HepG2 (cell line): ENCODE data around the gene PDP2. TPM values are rescaled to one million over a fixed set of nuclear protein-coding genes. Genes with fewer than 3 reads are reported as not detected.

Source experiments
- ATAC-seq: fragments of 200-7000 bp; cut with Tn5 transposase; 3 replicates; pipeline ENCODE4 v1.9.1; 2020; ENCODE audit warnings: mild to moderate bottlenecking, moderate library complexity
- BruUV-seq: library from RNA; stranded (reverse); fragments of 400-500 nt; replicated peaks from 2 replicates; lab custom pipeline; 2021; lab: Mats Ljungman, UMichigan
- CTCF ChIA-PET: fragments of 300-600 bp; formaldehyde crosslinking; extraction: SDS; loops from one replicate; lab custom pipeline; 2021; ENCODE audit warnings: low total read pairs, inconsistent platforms, low intra/inter-chr PET ratio; lab: Yijun Ruan, JAX
- POLR2A ChIA-PET: fragments of 350-600 bp; sonication (Branson Sonifier 250); formaldehyde crosslinking; loops from one replicate; lab custom pipeline; 2020; ENCODE audit warnings: antibody characterized with exemption, inconsistent platforms; lab: Yijun Ruan, JAX
- DNase-seq: peaks from one replicate; pipeline ENCODE4 v3.0.0-alpha.2; 2015; ENCODE audit warnings: low spot score
- FAIRE-seq: peaks from 3 replicates; lab custom pipeline; 2011; peaks lifted over from hg19 to GRCh38; lab: Jason Lieb, UNC
- H2AFZ ChIP-seq: one replicate; pipeline ENCODE4 v1.6.1; 2011; ENCODE audit warnings: low read length, inconsistent platforms
- H3K27ac ChIP-seq: fragments of 300-600 bp; 3 replicates; pipeline ENCODE4 v1.8.0; 2011; ENCODE audit warnings: mixed run types, mild to moderate bottlenecking, mixed read lengths, low read length, inconsistent platforms; ENCODE audit not compliant: insufficient read depth; ENCODE audit errors: extremely low read length
- H3K27me3 ChIP-seq, 2 experiments: fragments of 200-600 bp in 1 of 2; 2 replicates in 1 of 2; 3 replicates in 1 of 2; pipeline versions ENCODE4 v1.6.0 to v1.8.0; 2011; ENCODE audit warnings: low read length in 2 of 2, mild to moderate bottlenecking in 2 of 2, moderate library complexity in 2 of 2, inconsistent platforms in 1 of 2; ENCODE audit not compliant: insufficient read depth in 2 of 2, control insufficient read depth in 1 of 2
- H3K36me3 ChIP-seq, 2 experiments: fragments of 200-600 bp in 1 of 2; replicated peaks in 1 of 2; 2 replicates in 1 of 2; 3 replicates in 1 of 2; pipeline versions ENCODE4 v1.5.1 to v1.8.0; 2011; ENCODE audit warnings: low read length in 2 of 2, inconsistent platforms in 1 of 2; ENCODE audit not compliant: insufficient read depth in 2 of 2, control insufficient read depth in 1 of 2
- H3K4me1 ChIP-seq: 2 replicates; pipeline ENCODE4 v1.5.1; 2012; ENCODE audit warnings: low read length, inconsistent platforms; ENCODE audit not compliant: insufficient read depth
- H3K4me2 ChIP-seq: 2 replicates; pipeline ENCODE4 v1.6.0; 2011; ENCODE audit warnings: low read depth, low read length, inconsistent platforms
- H3K4me3 ChIP-seq, 3 experiments: fragments of 200-600 bp in 1 of 3; sonication (generic), shearing (Covaris generic) in 1 of 3; replicated peaks in 1 of 3; 2 replicates each; pipeline ENCODE4 v1.5.1; 2011 to 2016; ENCODE audit warnings: low read length in 3 of 3, inconsistent platforms in 2 of 3, low read depth in 2 of 3, mild to moderate bottlenecking in 2 of 3, control low read depth in 1 of 3, mixed read lengths in 1 of 3; ENCODE audit not compliant: insufficient read depth in 1 of 3
- H3K79me2 ChIP-seq: one replicate; pipeline ENCODE4 v1.6.1; 2011; ENCODE audit warnings: low read length, inconsistent platforms; ENCODE audit not compliant: insufficient read depth
- H3K9ac ChIP-seq: 2 replicates; pipeline ENCODE4 v1.6.0; 2011; ENCODE audit warnings: mild to moderate bottlenecking, low read depth, low read length, inconsistent platforms; ENCODE audit not compliant: insufficient read depth
- H3K9me3 ChIP-seq: 2 replicates; pipeline ENCODE4 v1.5.1; 2012; ENCODE audit warnings: mild to moderate bottlenecking, low read length
- H4K20me1 ChIP-seq: 2 replicates; pipeline ENCODE4 v1.6.0; 2011; ENCODE audit warnings: inconsistent platforms, mild to moderate bottlenecking, low read length, moderate library complexity; ENCODE audit not compliant: insufficient read depth
- AGO2 ChIP-seq: fragments of 200-400 bp; formaldehyde crosslinking; optimal IDR thresholded peaks from 2 replicates; pipeline ENCODE3; 2017; ENCODE audit warnings: mild to moderate bottlenecking, low read depth, low read length, moderate library complexity
- GPN1 ChIP-seq: sonication (generic); formaldehyde crosslinking; IDR thresholded peaks from 2 replicates; pipeline ENCODE4 v1.5.1; 2020; ENCODE audit warnings: missing genetic modification reagents, borderline replicate concordance
- GTF2F1 ChIP-seq: fragments of 150-350 bp; IDR thresholded peaks from 2 replicates; pipeline ENCODE4 v1.6.1; 2014; ENCODE audit warnings: low read length
- IKZF4 ChIP-seq: sonication (generic); formaldehyde crosslinking; IDR thresholded peaks from 2 replicates; pipeline ENCODE4 v1.5.1; 2020; ENCODE audit warnings: borderline replicate concordance, mild to moderate bottlenecking, low read depth, missing genetic modification reagents; ENCODE audit errors: not compliant biosample characterization
- NR2F1 ChIP-seq, 2 experiments: fragments of 450-650 bp in 1 of 2; formaldehyde crosslinking in 1 of 2; IDR thresholded peaks; 2 replicates each; pipeline versions ENCODE4 v1.5.0 to v1.6.1; 2016 to 2020; ENCODE audit warnings: mild to moderate bottlenecking in 1 of 2, missing compliant biosample characterization in 1 of 2, missing genetic modification reagents in 1 of 2, moderate library complexity in 1 of 2
- RBFOX2 ChIP-seq: fragments of 200-400 bp; formaldehyde crosslinking; IDR thresholded peaks from 2 replicates; pipeline ENCODE4 v1.6.1; 2017; ENCODE audit warnings: low read depth, mild to moderate bottlenecking, low read length
- ZBTB3 ChIP-seq: sonication (generic); formaldehyde crosslinking; IDR thresholded peaks from 2 replicates; pipeline ENCODE4 v1.4.0; 2020; ENCODE audit warnings: low read depth, mild to moderate bottlenecking, moderate library complexity, missing genetic modification reagents, borderline replicate concordance
- ZBTB49 ChIP-seq: sonication (generic); formaldehyde crosslinking; IDR thresholded peaks from 2 replicates; pipeline ENCODE4 v1.4.0; 2020; ENCODE audit warnings: missing genetic modification reagents, borderline replicate concordance
- ZNF3 ChIP-seq: IDR thresholded peaks from 2 replicates; pipeline ENCODE4 v1.7.0; 2017; ENCODE audit warnings: inconsistent platforms
- ZNF33B ChIP-seq: sonication (generic); formaldehyde crosslinking; IDR thresholded peaks from 2 replicates; pipeline ENCODE4 v1.5.1; 2020; ENCODE audit warnings: mild to moderate bottlenecking, missing genetic modification reagents
- ZNF574 ChIP-seq: sonication (generic); formaldehyde crosslinking; IDR thresholded peaks from 2 replicates; pipeline ENCODE4 v1.4.0; 2020; ENCODE audit warnings: missing genetic modification reagents
- WGBS: methylation state at CpG from one replicate; pipeline ENCODE4 v1.1.6; 2017; ENCODE audit warnings: low lambda C conversion rate; 5-methylcytosine and 5-hydroxymethylcytosine counted together
- in situ Hi-C: cut with HindIII; loops from 2 replicates; pipeline ENCODE4 v1.10.0; 2017; ENCODE audit warnings: low pct_unique_long_range_greater_than_20kb; ENCODE audit not compliant: extremely low pct_ligation_motif_present
- intact Hi-C: fragments of 100-400 bp; cut with micrococcal nuclease; formaldehyde crosslinking; loops from one replicate; pipeline ENCODE4 v1.10.0; 2022; ENCODE audit not compliant: unreplicated experiment
- polyA plus RNA-seq, 8 experiments: library from polyadenylated mRNA; depleted of rRNA in 3 of 8; stranded (reverse) in 7 of 8; unstranded in 1 of 8; fragments of >200 nt; fragmentation: Illumina TruSeq in 4 of 8; extraction: Trizol in 4 of 8; gene quantifications; 2 replicates each; pipeline versions ENCODE4 v1.2.1 to v1.2.3, GENCODE V29; 2011 to 2016; ENCODE audit warnings: low read depth in 4 of 8, missing spikeins in 1 of 8, mixed read lengths in 1 of 8; ENCODE audit not compliant: insufficient read depth in 1 of 8
- total RNA-seq, 5 experiments: library from RNA; depleted of rRNA; stranded (reverse); fragments of >200 nt; fragmentation: Illumina TruSeq; extraction: Trizol; gene quantifications; 2 replicates each; pipeline ENCODE4 v1.2.3, GENCODE V29; 2016; ENCODE audit warnings: low read depth in 1 of 5

The PDP2 gene
- total and polyA plus RNA-seq, 2 of the 13 experiments (the other 11 are each of a cell fraction or from before 2014, with no cell fraction given) = 12.8 to 15.8 TPM

- Histone ChIP-seq H3K4me3 (no peak overlapping the region), H3K36me3 (peaks cover 32 to 60% of the 10 kb centered on the region in 2 experiments), H2AFZ (no peak overlapping the region), H3K4me1 (peaks cover 31% of the 10 kb centered on the region), H3K79me2 (peaks cover 16% of the 10 kb centered on the region), H3K9me3 (no peaks in the 10 kb centered on the region), H4K20me1 (no peaks in the 10 kb centered on the region; the same call in 1 of the 2 replicates), H3K27me3 (no peaks in the 10 kb centered on the region), H3K4me2 (no peak overlapping the region), H3K27ac (no peak overlapping the region), H3K9ac (no peak overlapping the region)
- BruUV-seq = no TSS peak
- TF ChIP-seq ZNF3 (CRISPR knock-in tag) (no peak), ZNF33B (no peak), NR2F1 (CRISPR knock-in tag; IDR thresholded peaks at IDR 0.05) (no peak), GPN1 (CRISPR knock-in tag) (no peak), RBFOX2 (peak; percentile 52; the same call in 1 of the 2 replicates), ZBTB3 (CRISPR knock-in tag) (no peak), ZNF574 (CRISPR knock-in tag) (0 out of 2 replicates have a peak, but pooled peaks have one; percentile 14), ZBTB49 (no peak), GTF2F1 (no peak), IKZF4 (no peak), AGO2 (peak; percentile 70)
- no peak for ATAC-seq
- POLR2A ChIA-PET = no interaction called here
- WGBS = 98% methylated on average over 7 of the region's 16 CpGs
- CTCF ChIA-PET = no interaction called here
- in situ Hi-C loops = no loop called here
- intact Hi-C loops = no loop called here
- DNase-seq = no peak
- no peak for FAIRE-seq
Measured at GRCh38 chr16:66940236-66940635, 59.9 kb downstream of the PDP2 start.

Other genes with a start within 250 kb of the PDP2 start
- gene CMTM4, start 183.8 kb upstream of the PDP2 start, total RNA-seq (2016; rRNA removed; fragmentation: Illumina TruSeq; extraction: Trizol) = 32.0 and 44.1 TPM in 2 replicates
- 36.3 and 41.3 TPM in 2 replicates for gene CMTM4, start 183.8 kb upstream of the PDP2 start, polyA plus RNA-seq (2011; rRNA removed)
- 107 and 135 TPM in 2 replicates for gene DYNC1LI2, start 128.9 kb upstream of the PDP2 start, total RNA-seq (2016; rRNA removed; fragmentation: Illumina TruSeq; extraction: Trizol)
- 65.5 and 67.7 TPM in 2 replicates for gene DYNC1LI2, start 128.9 kb upstream of the PDP2 start, polyA plus RNA-seq (2011; rRNA removed)
- gene TERB1, start 78.9 kb upstream of the PDP2 start, total RNA-seq (2016; rRNA removed; fragmentation: Illumina TruSeq; extraction: Trizol) = not detected in 2 replicates
- gene TERB1, start 78.9 kb upstream of the PDP2 start, polyA plus RNA-seq (2011; rRNA removed) = not detected in 2 replicates
- 206 and 279 TPM in 2 replicates for gene NAE1, start 49.5 kb upstream of the PDP2 start, total RNA-seq (2016; rRNA removed; fragmentation: Illumina TruSeq; extraction: Trizol)
- gene NAE1, start 49.5 kb upstream of the PDP2 start, polyA plus RNA-seq (2011; rRNA removed) = 68.2 and 95.7 TPM in 2 replicates
- not detected in 2 replicates for gene CA7, start 36.1 kb upstream of the PDP2 start, total RNA-seq (2016; rRNA removed; fragmentation: Illumina TruSeq; extraction: Trizol)
- gene CA7, start 36.1 kb upstream of the PDP2 start, polyA plus RNA-seq (2011; rRNA removed) = not detected in 2 replicates
- gene CDH16, start 38.4 kb downstream of the PDP2 start, total RNA-seq (2016; rRNA removed; fragmentation: Illumina TruSeq; extraction: Trizol) = 3.2 and 3.9 TPM in 2 replicates
- 2.7 and 5.3 TPM in 2 replicates for gene CDH16, start 38.4 kb downstream of the PDP2 start, polyA plus RNA-seq (2011; rRNA removed)
- 0.80 and 1.0 TPM in 2 replicates for gene RRAD, start 45.0 kb downstream of the PDP2 start, total RNA-seq (2016; rRNA removed; fragmentation: Illumina TruSeq; extraction: Trizol)
- gene RRAD, start 45.0 kb downstream of the PDP2 start, polyA plus RNA-seq (2011; rRNA removed) = 1.1 TPM in 2 replicates
- 157 and 174 TPM in 2 replicates for gene CIAO2B, start 53.9 kb downstream of the PDP2 start, total RNA-seq (2016; rRNA removed; fragmentation: Illumina TruSeq; extraction: Trizol)
- gene CIAO2B, start 53.9 kb downstream of the PDP2 start, polyA plus RNA-seq (2011; rRNA removed) = 293 and 323 TPM in 2 replicates
- gene CES2, start 55.0 kb downstream of the PDP2 start, total RNA-seq (2016; rRNA removed; fragmentation: Illumina TruSeq; extraction: Trizol) = 35.1 and 63.8 TPM in 2 replicates
- gene CES2, start 55.0 kb downstream of the PDP2 start, polyA plus RNA-seq (2011; rRNA removed) = 50.6 and 69.7 TPM in 2 replicates
- 2.3 and 6.6 TPM in 2 replicates for gene CES3, start 80.8 kb downstream of the PDP2 start, total RNA-seq (2016; rRNA removed; fragmentation: Illumina TruSeq; extraction: Trizol)
- gene CES3, start 80.8 kb downstream of the PDP2 start, polyA plus RNA-seq (2011; rRNA removed) = 17.4 and 18.1 TPM in 2 replicates
- 0.09 TPM in 1 of 2 replicates, not detected in the other for gene CES4A, start 108.1 kb downstream of the PDP2 start, total RNA-seq (2016; rRNA removed; fragmentation: Illumina TruSeq; extraction: Trizol)
- gene CES4A, start 108.1 kb downstream of the PDP2 start, polyA plus RNA-seq (2011; rRNA removed) = 0.17 and 0.18 TPM in 2 replicates
- 70.8 and 76.0 TPM in 2 replicates for gene CBFB, start 148.6 kb downstream of the PDP2 start, total RNA-seq (2016; rRNA removed; fragmentation: Illumina TruSeq; extraction: Trizol)
- gene CBFB, start 148.6 kb downstream of the PDP2 start, polyA plus RNA-seq (2011; rRNA removed) = 15.4 and 22.1 TPM in 2 replicates
- 48.3 and 53.6 TPM in 2 replicates for gene PHAF1, start 229.4 kb downstream of the PDP2 start, total RNA-seq (2016; rRNA removed; fragmentation: Illumina TruSeq; extraction: Trizol)
- gene PHAF1, start 229.4 kb downstream of the PDP2 start, polyA plus RNA-seq (2011; rRNA removed) = 174 and 184 TPM in 2 replicates